DOHH2 (cell line): ENCODE measurements around the gene STXBP2.

ENCODE experiments used
- H3F3A ChIP-seq: fragments of 200-600 bp; sonication (generic), shearing (Covaris generic); 2 replicates; pipeline ENCODE4 v1.6.0; 2016; ENCODE audit warnings: antibody characterized with exemption, mild to moderate bottlenecking; ENCODE audit not compliant: control insufficient read depth, insufficient read depth
- H3K27ac ChIP-seq: fragments of 200-600 bp; sonication (generic); 2 replicates; pipeline ENCODE4 v1.5.1; 2014; ENCODE audit warnings: low read depth, mild to moderate bottlenecking, low read length, moderate library complexity
- H3K27me3 ChIP-seq: fragments of 200-600 bp; sonication (generic); 2 replicates; pipeline ENCODE4 v1.6.1; 2014; ENCODE audit warnings: mild to moderate bottlenecking, low read length, mixed read lengths; ENCODE audit not compliant: control insufficient read depth
- H3K36me3 ChIP-seq: fragments of 200-600 bp; sonication (generic); 2 replicates; pipeline ENCODE4 v1.6.1; 2014; ENCODE audit warnings: mild to moderate bottlenecking, low read length, moderate library complexity, mixed read lengths; ENCODE audit not compliant: control insufficient read depth
- H3K4me1 ChIP-seq: fragments of 200-600 bp; sonication (generic); 2 replicates; pipeline ENCODE4 v1.6.1; 2014; ENCODE audit warnings: mild to moderate bottlenecking, low read length, mixed read lengths; ENCODE audit not compliant: control insufficient read depth
- H3K4me2 ChIP-seq: fragments of 200-600 bp; sonication (generic); 2 replicates; pipeline ENCODE4 v1.6.0; 2014; ENCODE audit warnings: mild to moderate bottlenecking, low read length, moderate library complexity
- H3K4me3 ChIP-seq: fragments of 200-600 bp; sonication (generic); 2 replicates; pipeline ENCODE4 v1.5.1; 2014; ENCODE audit warnings: mild to moderate bottlenecking, low read length, mixed read lengths
- H3K79me2 ChIP-seq: fragments of 200-600 bp; sonication (generic); 2 replicates; pipeline ENCODE4 v1.6.1; 2014; ENCODE audit warnings: mild to moderate bottlenecking, low read length, mixed read lengths; ENCODE audit not compliant: control insufficient read depth
- H3K9me2 ChIP-seq: fragments of 200-600 bp; sonication (generic); replicated peaks from 2 replicates; pipeline ENCODE4 v1.6.1; 2014; ENCODE audit warnings: mild to moderate bottlenecking, low read length, mixed read lengths; ENCODE audit not compliant: control insufficient read depth
- H3K9me3 ChIP-seq: fragments of 200-600 bp; sonication (generic); 2 replicates; pipeline ENCODE4 v1.6.1; 2014; ENCODE audit warnings: antibody characterized with exemption, low read length, mixed read lengths; ENCODE audit not compliant: control insufficient read depth, insufficient read depth
- H4K20me1 ChIP-seq: fragments of 200-600 bp; sonication (generic); 2 replicates; pipeline ENCODE4 v1.6.0; 2014; ENCODE audit warnings: low read depth, mild to moderate bottlenecking, antibody characterized with exemption, low read length, moderate library complexity; ENCODE audit not compliant: control insufficient read depth, insufficient read depth
- CTCF ChIP-seq: fragments of 200-600 bp; sonication (generic); IDR thresholded peaks from one replicate; pipeline ENCODE4 v1.5.1; 2014; ENCODE audit warnings: antibody characterized with exemption, mild to moderate bottlenecking, low read depth, low read length; ENCODE audit not compliant: poor library complexity, severe bottlenecking
- EZH2phosphoT487 ChIP-seq: fragments of 200-600 bp; sonication (generic); IDR thresholded peaks from 2 replicates; pipeline ENCODE4 v1.6.1; 2017; ENCODE audit warnings: borderline replicate concordance, mild to moderate bottlenecking, antibody characterized with exemption, low read length, moderate library complexity, mixed read lengths

The STXBP2 gene

GRCh38 chr19:7619671-7620441 is 17.1 kb upstream of the STXBP2 start:
- no peaks in the 10 kb centered on the region for H3K4me1 ChIP-seq
- no peak overlapping the region for H3K4me2 ChIP-seq
- peaks cover 32% of the 10 kb centered on the region for H3K36me3 ChIP-seq
- H3K27ac ChIP-seq, result no peak overlapping the region
- H3F3A ChIP-seq, result no peaks in the 10 kb centered on the region
- TF ChIP-seq CTCF, result no peak
- no peak for TF ChIP-seq EZH2phosphoT487
- no peaks in the 10 kb centered on the region for H3K27me3 ChIP-seq
- no peaks in the 10 kb centered on the region for H4K20me1 ChIP-seq
- no peaks in the 10 kb centered on the region for H3K9me2 ChIP-seq
- no peaks in the 10 kb centered on the region for H3K9me3 ChIP-seq
- H3K79me2 ChIP-seq, result no peaks in the 10 kb centered on the region
- H3K4me3 ChIP-seq, result no peak overlapping the region

GRCh38 chr19:7620442-7621412 is 16.2 kb upstream of the STXBP2 start:
- Histone ChIP-seq H3K27ac (no peak overlapping the region), H3F3A (no peaks in the 10 kb centered on the region), H3K79me2 (no peaks in the 10 kb centered on the region), H4K20me1 (no peaks in the 10 kb centered on the region), H3K9me2 (no peaks in the 10 kb centered on the region), H3K4me1 (no peaks in the 10 kb centered on the region), H3K4me3 (no peak overlapping the region), H3K36me3 (peaks cover 36% of the 10 kb centered on the region), H3K9me3 (no peaks in the 10 kb centered on the region), H3K4me2 (no peak overlapping the region), H3K27me3 (no peaks in the 10 kb centered on the region)
- no peak for TF ChIP-seq CTCF
- TF ChIP-seq EZH2phosphoT487, result no peak

- Histone ChIP-seq H3F3A (no peaks in the 10 kb centered on the region), H3K36me3 (peaks cover 56% of the 10 kb centered on the region), H3K79me2 (peaks cover 22% of the 10 kb centered on the region), H3K4me3 (no peak overlapping the region), H3K9me2 (no peaks in the 10 kb centered on the region), H3K4me2 (no peak overlapping the region), H3K4me1 (peaks cover 5% of the 10 kb centered on the region), H4K20me1 (no peaks in the 10 kb centered on the region), H3K9me3 (no peaks in the 10 kb centered on the region), H3K27me3 (no peaks in the 10 kb centered on the region), H3K27ac (no peak overlapping the region)
- no peak for TF ChIP-seq EZH2phosphoT487
- TF ChIP-seq CTCF, result no peak
These were observed 13.8 kb upstream of the STXBP2 start for GRCh38 chr19:7622933-7623685.
